ENCODE results near the gene MYBL2.
A peak's percentile ranks its signal among the peaks of the same experiment; 100 is the strongest.

Gene MYBL2

GRCh38 chr20:43682446-43682845 is 15.5 kb downstream of the MYBL2 start:
- no peak for DNase-seq (ENCODE audit: low spot score)

GRCh38 chr20:43686820-43687219 is 19.9 kb downstream of the MYBL2 start:
- no peak for DNase-seq (ENCODE audit: low spot score)

- no peak for DNase-seq (ENCODE audit: low spot score)
Measured at GRCh38 chr20:43689165-43689564, 22.3 kb downstream of the MYBL2 start.

GRCh38 chr20:43690943-43691598 is 24.2 kb downstream of the MYBL2 start:
- no peak for DNase-seq (ENCODE audit: low spot score)

GRCh38 chr20:43691928-43692524 is 25.1 kb downstream of the MYBL2 start:
- DNase-seq (ENCODE audit: low spot score): peak; percentile 66

- DNase-seq (ENCODE audit: low spot score): no peak
Measured at GRCh38 chr20:43694763-43695162, 27.8 kb downstream of the MYBL2 start.

GRCh38 chr20:43695571-43695970 is 28.7 kb downstream of the MYBL2 start:
- DNase-seq (ENCODE audit: low spot score): no peak

GRCh38 chr20:43699941-43700565 is 33.1 kb downstream of the MYBL2 start:
- no peak for DNase-seq (ENCODE audit: low spot score)

- DNase-seq (ENCODE audit: low spot score): no peak
Measured at GRCh38 chr20:43700627-43701026, 33.7 kb downstream of the MYBL2 start.

- DNase-seq (ENCODE audit: low spot score): no peak
Measured at GRCh38 chr20:43702502-43702901, 35.6 kb downstream of the MYBL2 start.

- DNase-seq (ENCODE audit: low spot score): no peak
Measured at GRCh38 chr20:43710370-43711044, 43.6 kb downstream of the MYBL2 start.

GRCh38 chr20:43711098-43711654 is 44.3 kb downstream of the MYBL2 start:
- no peak for DNase-seq (ENCODE audit: low spot score)

GRCh38 chr20:43715044-43715443 is 48.1 kb downstream of the MYBL2 start:
- no peak for DNase-seq (ENCODE audit: low spot score)

GRCh38 chr20:43715511-43715910 is 48.6 kb downstream of the MYBL2 start:
- no peak for DNase-seq (ENCODE audit: low spot score)

GRCh38 chr20:43716123-43716522 is 49.2 kb downstream of the MYBL2 start:
- no peak for DNase-seq (ENCODE audit: low spot score)

GRCh38 chr20:43716757-43717615 is 50.1 kb downstream of the MYBL2 start:
- DNase-seq (ENCODE audit: low spot score): no peak

GRCh38 chr20:43717616-43717995 is 50.7 kb downstream of the MYBL2 start:
- no peak for DNase-seq (ENCODE audit: low spot score)

GRCh38 chr20:43720007-43720406 is 53.1 kb downstream of the MYBL2 start:
- no peak for DNase-seq (ENCODE audit: low spot score)

GRCh38 chr20:43721097-43721428 is 54.1 kb downstream of the MYBL2 start:
- no peak for DNase-seq (ENCODE audit: low spot score)

- DNase-seq (ENCODE audit: low spot score): no peak
Measured at GRCh38 chr20:43721429-43722152, 54.7 kb downstream of the MYBL2 start.

- no peak for DNase-seq (ENCODE audit: low spot score)
Measured at GRCh38 chr20:43722153-43722505, 55.2 kb downstream of the MYBL2 start.

All from hepatic stellate cell (primary cell).